H9 (cell line): ENCODE data around the gene SUFU. TPM values are rescaled to one million over a fixed set of nuclear protein-coding genes. Genes with fewer than 3 reads are reported as not detected.

Experiments
- DNase-seq: peaks from one replicate; pipeline ENCODE4 v3.0.0-alpha.2; 2017
- H2AFZ ChIP-seq: one replicate; pipeline ENCODE4 v1.6.1; 2013; ENCODE audit warnings: mild to moderate bottlenecking, low read length, control low read depth, moderate library complexity
- H2AK5ac ChIP-seq: 2 replicates; pipeline ENCODE4 v1.6.1; 2013; ENCODE audit warnings: low read length, control low read depth, mixed read lengths; ENCODE audit not compliant: insufficient read length
- H2BK120ac ChIP-seq: one replicate; pipeline ENCODE4 v1.6.1; 2013; ENCODE audit warnings: low read depth, mild to moderate bottlenecking, low read length, control low read depth, inconsistent platforms; ENCODE audit not compliant: poor library complexity, severe bottlenecking
- H2BK12ac ChIP-seq: 2 replicates; pipeline ENCODE4 v1.6.1; 2013; ENCODE audit warnings: low read length, control low read depth, mixed read lengths, low read depth; ENCODE audit not compliant: insufficient read length
- H2BK15ac ChIP-seq: 2 replicates; pipeline ENCODE4 v1.6.1; 2013; ENCODE audit warnings: low read depth, low read length, control low read depth
- H2BK20ac ChIP-seq: one replicate; pipeline ENCODE4 v1.6.1; 2013; ENCODE audit warnings: low read depth, mild to moderate bottlenecking, low read length, control low read depth, inconsistent platforms; ENCODE audit not compliant: poor library complexity, severe bottlenecking
- H2BK5ac ChIP-seq: 2 replicates; pipeline ENCODE4 v1.6.1; 2013; ENCODE audit warnings: low read length, control low read depth, mixed read lengths; ENCODE audit not compliant: insufficient read length
- H3K14ac ChIP-seq: 2 replicates; pipeline ENCODE4 v1.6.1; 2013; ENCODE audit warnings: low read length, control low read depth; ENCODE audit not compliant: insufficient read depth
- H3K18ac ChIP-seq: 2 replicates; pipeline ENCODE4 v1.6.1; 2013; ENCODE audit warnings: low read depth, mild to moderate bottlenecking, mixed read lengths, low read length, control low read depth; ENCODE audit not compliant: insufficient read length
- H3K23ac ChIP-seq: 2 replicates; pipeline ENCODE4 v1.6.1; 2013; ENCODE audit warnings: low read length, control low read depth, mixed read lengths, low read depth; ENCODE audit not compliant: insufficient read length
- H3K23me2 ChIP-seq: 2 replicates; pipeline ENCODE4 v1.6.1; 2013; ENCODE audit warnings: low read depth, mild to moderate bottlenecking, mixed read lengths, low read length, control low read depth; ENCODE audit not compliant: insufficient read length, poor library complexity, severe bottlenecking
- H3K27ac ChIP-seq: 2 replicates; pipeline ENCODE4 v1.5.1; 2013; ENCODE audit warnings: low read length, control low read depth, mixed read lengths, low read depth; ENCODE audit not compliant: insufficient read length
- H3K27me3 ChIP-seq: 2 replicates; pipeline ENCODE4 v1.6.1; 2013; ENCODE audit warnings: low read length, control low read depth, inconsistent platforms; ENCODE audit not compliant: insufficient read depth
- H3K4ac ChIP-seq: 2 replicates; pipeline ENCODE4 v1.6.1; 2013; ENCODE audit warnings: low read depth, mild to moderate bottlenecking, control low read depth, inconsistent platforms, low read length, moderate library complexity
- H3K4me1 ChIP-seq: 2 replicates; pipeline ENCODE4 v1.6.1; 2013; ENCODE audit warnings: low read length, control low read depth, inconsistent platforms; ENCODE audit not compliant: insufficient read depth
- H3K4me2 ChIP-seq: 2 replicates; pipeline ENCODE4 v1.6.1; 2013; ENCODE audit warnings: low read length, control low read depth, mixed read lengths; ENCODE audit not compliant: insufficient read length, insufficient read depth
- H3K56ac ChIP-seq: 2 replicates; pipeline ENCODE4 v1.6.1; 2013; ENCODE audit warnings: low read depth, mild to moderate bottlenecking, mixed read lengths, low read length, control low read depth; ENCODE audit not compliant: insufficient read length
- H3K79me1 ChIP-seq: 2 replicates; pipeline ENCODE4 v1.6.1; 2013; ENCODE audit warnings: low read depth, mild to moderate bottlenecking, moderate library complexity, low read length, control low read depth, inconsistent platforms; ENCODE audit not compliant: insufficient read depth, poor library complexity, severe bottlenecking
- H3K79me2 ChIP-seq: 2 replicates; pipeline ENCODE4 v1.6.1; 2013; ENCODE audit warnings: low read length, control low read depth, inconsistent platforms; ENCODE audit not compliant: insufficient read depth
- H3K9ac ChIP-seq: 2 replicates; pipeline ENCODE4 v1.6.1; 2013; ENCODE audit warnings: low read length, control low read depth, mixed read lengths; ENCODE audit not compliant: insufficient read length; ENCODE audit errors: extremely low read depth
- H3K9me3 ChIP-seq: one replicate; pipeline ENCODE4 v1.6.1; 2013; ENCODE audit warnings: low read depth, low read length, inconsistent platforms; ENCODE audit not compliant: control insufficient read depth
- H3T11ph ChIP-seq: one replicate; pipeline ENCODE4 v1.6.1; 2013; ENCODE audit warnings: mild to moderate bottlenecking, low read length, control low read depth, inconsistent platforms
- H4K20me1 ChIP-seq: one replicate; pipeline ENCODE4 v1.6.1; 2013; ENCODE audit not compliant: control insufficient read depth, insufficient read length, insufficient read depth
- H4K5ac ChIP-seq: 2 replicates; pipeline ENCODE4 v1.6.1; 2013; ENCODE audit warnings: low read depth, mild to moderate bottlenecking, mixed read lengths, low read length, control low read depth; ENCODE audit not compliant: insufficient read length
- H4K8ac ChIP-seq: replicated peaks from 2 replicates; pipeline ENCODE4 v1.6.1; 2013; ENCODE audit warnings: low read length, control low read depth, mixed read lengths, low read depth; ENCODE audit not compliant: insufficient read length
- H4K91ac ChIP-seq: 2 replicates; pipeline ENCODE4 v1.6.1; 2013; ENCODE audit warnings: low read depth, mild to moderate bottlenecking, moderate library complexity, mixed read lengths, low read length, control low read depth; ENCODE audit not compliant: insufficient read length
- H3K27ac Mint-ChIP-seq, 3 experiments: 2 replicates in 2 of 3; 3 replicates in 1 of 3; pipeline ENCODE4 v1.8.0; 2020 to 2021; ENCODE audit warnings: mixed read lengths in 3 of 3, mild to moderate bottlenecking in 1 of 3, moderate library complexity in 1 of 3
- H3K27me3 Mint-ChIP-seq: 2 replicates; pipeline ENCODE4 v1.8.0; 2021; ENCODE audit warnings: low read depth, mild to moderate bottlenecking, moderate library complexity, mixed read lengths
- H3K36me3 Mint-ChIP-seq, 3 experiments: 2 replicates in 2 of 3; 3 replicates in 1 of 3; pipeline ENCODE4 v1.8.0; 2020 to 2021; ENCODE audit warnings: low read depth in 3 of 3, mixed read lengths in 3 of 3; ENCODE audit not compliant: insufficient read depth in 1 of 3
- H3K4me1 Mint-ChIP-seq, 2 experiments: 2 replicates each; pipeline ENCODE4 v1.8.0; 2020; ENCODE audit warnings: mixed read lengths in 2 of 2
- H3K4me3 Mint-ChIP-seq, 2 experiments: 2 replicates in 1 of 2; 3 replicates in 1 of 2; pipeline ENCODE4 v1.8.0; 2020 to 2021; ENCODE audit warnings: mild to moderate bottlenecking in 2 of 2, mixed read lengths in 2 of 2, moderate library complexity in 1 of 2
- H3K9me3 Mint-ChIP-seq, 2 experiments: 2 replicates in 1 of 2; 3 replicates in 1 of 2; pipeline ENCODE4 v1.8.0; 2020; ENCODE audit warnings: mild to moderate bottlenecking in 2 of 2, mixed read lengths in 2 of 2, moderate library complexity in 1 of 2
- WGBS: extraction: QIAGEN DNeasy Blood & Tissue Kit; methylation state at CpG from one replicate; pipeline ENCODE4 v1.1.7; 2013; ENCODE audit warnings: missing lambda C conversion rate, low lambda C conversion rate, mixed read lengths; ENCODE audit not compliant: insufficient read length; ENCODE audit errors: extremely low coverage; 5-methylcytosine and 5-hydroxymethylcytosine counted together
- total RNA-seq: library from RNA; stranded (reverse); gene quantifications from 2 replicates; pipeline ENCODE4 v1.2.1, GENCODE V29; 2021
- TF ChIP-seq, protein P1 (sequence below): fragments of 200-600 bp; sonication (generic); conservative IDR thresholded peaks from 3 replicates; pipeline ENCODE4 v1.8.0; 2021; ENCODE audit warnings: antibody characterized with exemption, mild to moderate bottlenecking

Gene SUFU
- total RNA-seq, 1 experiment from 2014 or later, result 9.5 TPM

DNA sequence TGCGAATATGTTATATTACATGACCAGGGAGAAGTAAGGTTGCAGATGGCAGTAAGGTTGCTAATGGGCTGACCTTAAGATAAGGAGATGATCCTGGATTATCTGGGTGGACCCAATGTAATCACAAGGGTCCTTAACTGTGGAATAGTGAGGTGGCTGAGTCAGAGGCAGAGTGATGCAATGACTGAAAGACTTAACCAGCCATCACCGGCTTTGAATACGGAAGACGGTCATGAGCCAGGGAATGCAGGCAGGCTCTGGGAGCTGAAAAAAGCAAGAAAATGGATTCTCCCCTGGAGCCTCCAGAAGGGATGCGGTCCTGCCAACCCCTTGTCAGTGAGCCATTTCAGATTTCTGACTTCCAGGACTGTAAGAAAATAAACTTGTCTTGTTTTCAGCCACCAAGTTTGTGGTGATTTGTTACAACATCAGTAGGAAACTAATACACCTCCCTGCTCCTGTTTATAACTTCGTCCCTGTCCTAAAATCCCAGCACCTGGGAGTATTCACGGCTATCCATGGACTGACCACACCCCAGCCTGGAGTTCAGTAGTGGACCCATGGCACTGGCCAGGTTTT, 47.8 kb upstream of the SUFU start:
- H3K36me3 Mint-ChIP-seq, result peaks cover 6 to 22% (median 7%) of the 10 kb centered on the region in 3 experiments
- Histone ChIP-seq H3K27me3 (0 out of 2 replicates have a peak, but pooled peaks cover 2% of the 10 kb centered on the region), H3K56ac (no peak overlapping the region), H2BK120ac (no peak overlapping the region), H3K79me1 (peaks cover 3% of the 10 kb centered on the region), H2BK12ac (no peak overlapping the region), H4K8ac (no peak overlapping the region), H3K18ac (peak overlapping the region; percentile 53), H3K4me1 (peaks cover 7% of the 10 kb centered on the region; the same call in 1 of the 2 replicates), H3K23me2 (peaks cover 7% of the 10 kb centered on the region), H3K9me3 (no peaks in the 10 kb centered on the region), H3K9ac (no peak overlapping the region), H3K4me2 (no peak overlapping the region), H4K20me1 (no peaks in the 10 kb centered on the region), H3K4ac (no peak overlapping the region; the same call in 1 of the 2 replicates), H2AFZ (no peak overlapping the region), H3K23ac (no peak overlapping the region), H2BK5ac (no peak overlapping the region), H3K27ac (no peak overlapping the region), H2AK5ac (no peak overlapping the region), H3K79me2 (peaks cover 3% of the 10 kb centered on the region; the same call in 1 of the 2 replicates), H3K14ac (no peak overlapping the region), H2BK20ac (no peak overlapping the region), H4K5ac (no peak overlapping the region), H4K91ac (no peak overlapping the region), H2BK15ac (no peak overlapping the region), H3T11ph (no peak overlapping the region)
- WGBS, result no CpG with 5 or more reads among the region's 7 CpGs
- H3K4me1 Mint-ChIP-seq, result peaks cover 51 to 68% of the 10 kb centered on the region in 2 experiments
- no peaks in the 10 kb centered on the region; the same call in 1 of the 2 replicates for H3K27me3 Mint-ChIP-seq
- peak; percentile 64 for DNase-seq
- TF ChIP-seq, protein P1, sequence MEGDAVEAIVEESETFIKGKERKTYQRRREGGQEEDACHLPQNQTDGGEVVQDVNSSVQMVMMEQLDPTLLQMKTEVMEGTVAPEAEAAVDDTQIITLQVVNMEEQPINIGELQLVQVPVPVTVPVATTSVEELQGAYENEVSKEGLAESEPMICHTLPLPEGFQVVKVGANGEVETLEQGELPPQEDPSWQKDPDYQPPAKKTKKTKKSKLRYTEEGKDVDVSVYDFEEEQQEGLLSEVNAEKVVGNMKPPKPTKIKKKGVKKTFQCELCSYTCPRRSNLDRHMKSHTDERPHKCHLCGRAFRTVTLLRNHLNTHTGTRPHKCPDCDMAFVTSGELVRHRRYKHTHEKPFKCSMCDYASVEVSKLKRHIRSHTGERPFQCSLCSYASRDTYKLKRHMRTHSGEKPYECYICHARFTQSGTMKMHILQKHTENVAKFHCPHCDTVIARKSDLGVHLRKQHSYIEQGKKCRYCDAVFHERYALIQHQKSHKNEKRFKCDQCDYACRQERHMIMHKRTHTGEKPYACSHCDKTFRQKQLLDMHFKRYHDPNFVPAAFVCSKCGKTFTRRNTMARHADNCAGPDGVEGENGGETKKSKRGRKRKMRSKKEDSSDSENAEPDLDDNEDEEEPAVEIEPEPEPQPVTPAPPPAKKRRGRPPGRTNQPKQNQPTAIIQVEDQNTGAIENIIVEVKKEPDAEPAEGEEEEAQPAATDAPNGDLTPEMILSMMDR, result no peak
- no peak overlapping the region for H3K4me3 Mint-ChIP-seq
- H3K27ac Mint-ChIP-seq, result peak overlapping the region in 2 of 3 experiments; percentile 39 to 94; a peak in 4 of 7 replicates
- H3K9me3 Mint-ChIP-seq, result no peaks in the 10 kb centered on the region; a peak in 1 of 5 replicates
